Activated T-cell treated with anti-CD3 and anti-CD28 coated beads, Interleukin-2, amount 50 U/mL, for 24 hours (primary cell): ENCODE results near the gene PITPNM3.

Experiments
- DNase-seq: peaks from one replicate; pipeline ENCODE4 v3.0.0-alpha.2; 2020
- H3K27ac Mint-ChIP-seq: 2 replicates; pipeline ENCODE4 v1.8.0; 2020; ENCODE audit warnings: mild to moderate bottlenecking, mixed read lengths
- H3K27me3 Mint-ChIP-seq: 2 replicates; pipeline ENCODE4 v1.8.0; 2020; ENCODE audit warnings: mixed read lengths
- H3K36me3 Mint-ChIP-seq: 2 replicates; pipeline ENCODE4 v1.8.0; 2020; ENCODE audit warnings: low read depth, mixed read lengths
- H3K4me1 Mint-ChIP-seq: 2 replicates; pipeline ENCODE4 v1.8.0; 2020; ENCODE audit warnings: low read depth, mixed read lengths
- H3K4me3 Mint-ChIP-seq: 2 replicates; pipeline ENCODE4 v1.8.0; 2020; ENCODE audit warnings: mild to moderate bottlenecking, moderate library complexity, mixed read lengths
- H3K9me3 Mint-ChIP-seq: 2 replicates; pipeline ENCODE4 v1.8.0; 2020; ENCODE audit warnings: mixed read lengths

Gene PITPNM3

GRCh38 chr17:6457688-6458459, 98.5 kb downstream of the PITPNM3 start:
- Mint-ChIP-seq H3K4me1 (peaks cover 24% of the 10 kb centered on the region), H3K36me3 (no peaks in the 10 kb centered on the region), H3K27me3 (no peaks in the 10 kb centered on the region), H3K9me3 (no peaks in the 10 kb centered on the region), H3K27ac (no peak overlapping the region), H3K4me3 (no peak overlapping the region)
- DNase-seq: no peak

GRCh38 chr17:6456914-6457687, 99.3 kb downstream of the PITPNM3 start:
- H3K4me3 Mint-ChIP-seq: no peak overlapping the region
- no peaks in the 10 kb centered on the region for H3K36me3 Mint-ChIP-seq
- H3K27me3 Mint-ChIP-seq: no peaks in the 10 kb centered on the region
- peaks cover 22% of the 10 kb centered on the region for H3K4me1 Mint-ChIP-seq
- H3K27ac Mint-ChIP-seq: no peak overlapping the region
- no peak for DNase-seq
- H3K9me3 Mint-ChIP-seq: no peaks in the 10 kb centered on the region

GRCh38 chr17:6456321-6456720, 100.0 kb downstream of the PITPNM3 start:
- Mint-ChIP-seq H3K27ac (no peak overlapping the region), H3K36me3 (no peaks in the 10 kb centered on the region), H3K4me3 (no peak overlapping the region), H3K27me3 (no peaks in the 10 kb centered on the region), H3K9me3 (no peaks in the 10 kb centered on the region), H3K4me1 (peaks cover 14% of the 10 kb centered on the region)
- no peak for DNase-seq

DNA sequence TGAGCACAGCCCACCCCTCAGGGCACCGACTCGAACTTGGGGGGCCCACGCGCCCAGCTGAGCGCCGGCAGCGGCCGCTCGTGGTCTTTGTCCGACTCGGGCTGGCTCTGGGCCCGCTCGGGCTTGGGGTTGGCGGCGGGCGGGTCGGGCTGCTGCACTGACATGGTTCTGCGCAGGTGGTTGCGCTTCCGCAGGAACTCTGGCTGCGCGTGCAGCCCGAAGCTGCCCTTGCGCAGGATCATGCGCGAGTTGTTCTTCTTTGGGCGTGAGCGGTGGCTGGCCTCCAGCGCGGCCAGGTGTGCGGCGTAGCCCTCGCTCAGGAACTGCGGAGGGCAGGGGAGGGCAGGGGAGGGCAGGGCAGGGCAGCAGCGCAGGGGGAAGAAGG, 101.0 kb downstream of the PITPNM3 start:
- no peak overlapping the region for H3K27ac Mint-ChIP-seq
- no peak overlapping the region for H3K4me3 Mint-ChIP-seq

DNA sequence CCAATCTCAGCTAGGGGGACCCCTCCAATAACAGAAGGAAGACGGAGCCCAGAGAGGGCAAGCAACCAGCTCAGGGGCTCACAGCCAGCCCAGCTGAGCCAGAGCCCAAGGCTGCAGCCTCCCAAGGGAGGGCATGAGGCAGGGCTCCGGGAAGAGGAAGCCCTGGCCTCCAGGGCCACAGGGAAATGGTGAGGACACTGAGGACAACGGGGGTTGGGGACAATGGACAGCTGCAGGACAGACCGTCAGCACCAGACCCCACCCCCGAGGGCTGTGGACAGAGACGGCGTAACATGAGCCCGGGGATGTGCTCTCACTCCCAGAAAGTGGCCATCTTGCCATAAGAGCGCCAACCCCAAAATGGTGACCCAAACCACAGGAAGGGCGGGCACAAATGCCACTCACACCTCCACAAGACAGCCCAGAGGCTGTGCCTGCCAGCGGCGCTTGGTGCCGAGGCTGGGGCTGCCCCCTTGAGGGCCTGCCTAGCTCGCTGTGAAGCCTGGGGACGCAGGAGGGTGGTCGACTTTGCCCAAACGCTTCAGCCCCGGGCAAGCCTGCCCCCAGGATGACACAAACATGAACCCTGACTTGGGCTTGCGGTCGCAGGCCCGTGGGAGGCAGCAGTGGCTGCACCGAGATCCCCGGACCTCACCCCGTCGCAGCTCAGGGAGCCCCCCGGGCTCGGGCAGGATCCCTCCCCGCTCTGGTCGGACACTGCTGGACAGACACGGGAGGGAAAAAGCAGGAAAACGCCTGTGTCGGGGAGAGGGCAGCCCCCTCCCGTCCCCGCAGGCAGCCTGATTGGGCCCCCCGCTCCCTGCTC, 101.6 kb downstream of the PITPNM3 start:
- Mint-ChIP-seq H3K4me1 (peaks cover 12% of the 10 kb centered on the region), H3K4me3 (no peak overlapping the region), H3K9me3 (no peaks in the 10 kb centered on the region), H3K27ac (no peak overlapping the region), H3K36me3 (no peaks in the 10 kb centered on the region), H3K27me3 (no peaks in the 10 kb centered on the region)
- no peak for DNase-seq

More for the DNA sequence above, 101.0 kb downstream of the PITPNM3 start:
- DNase-seq: peak; percentile 68
- Mint-ChIP-seq H3K4me1 (peaks cover 12% of the 10 kb centered on the region), H3K9me3 (no peaks in the 10 kb centered on the region), H3K27me3 (no peaks in the 10 kb centered on the region), H3K36me3 (no peaks in the 10 kb centered on the region)

DNA sequence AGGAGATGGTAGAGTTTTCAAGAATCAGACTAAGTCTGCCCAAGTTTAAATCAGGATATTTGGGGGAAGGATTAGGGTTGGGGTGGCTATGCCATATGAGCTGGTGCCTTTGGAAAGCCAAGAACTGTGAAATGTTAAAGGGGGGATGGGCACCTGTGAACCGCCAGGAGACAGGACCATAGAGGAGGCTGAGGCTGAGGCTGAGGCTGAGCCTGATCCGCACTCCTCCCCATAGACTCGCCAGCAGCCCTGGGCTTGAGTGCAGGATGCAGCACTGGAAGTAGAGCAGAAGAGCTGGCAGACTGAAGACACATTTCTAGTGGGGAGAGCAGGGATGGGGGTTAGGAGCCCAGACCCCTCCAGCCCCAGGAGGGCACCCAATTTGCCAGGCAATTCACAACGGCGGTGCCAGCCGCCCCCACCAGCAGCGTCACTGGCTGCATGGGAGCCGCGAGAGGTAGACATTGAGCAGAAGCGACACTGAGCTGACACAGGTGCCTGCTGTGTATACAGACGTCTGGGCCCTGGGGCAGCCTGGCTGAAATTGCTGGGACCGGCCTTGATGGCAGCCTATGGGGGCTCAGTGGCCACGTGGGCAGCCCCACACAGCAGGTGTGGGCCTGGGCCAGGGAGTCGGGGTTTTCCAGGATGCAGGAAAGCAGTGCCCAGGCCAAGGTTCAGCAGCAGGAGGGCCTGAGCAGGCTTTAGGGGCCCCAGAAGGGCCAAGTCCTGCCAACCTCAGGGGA, 102.9 kb downstream of the PITPNM3 start:
- DNase-seq: no peak
- Mint-ChIP-seq H3K9me3 (no peaks in the 10 kb centered on the region), H3K27ac (no peak overlapping the region), H3K4me1 (peaks cover 12% of the 10 kb centered on the region), H3K4me3 (no peak overlapping the region), H3K36me3 (no peaks in the 10 kb centered on the region), H3K27me3 (no peaks in the 10 kb centered on the region)

DNA sequence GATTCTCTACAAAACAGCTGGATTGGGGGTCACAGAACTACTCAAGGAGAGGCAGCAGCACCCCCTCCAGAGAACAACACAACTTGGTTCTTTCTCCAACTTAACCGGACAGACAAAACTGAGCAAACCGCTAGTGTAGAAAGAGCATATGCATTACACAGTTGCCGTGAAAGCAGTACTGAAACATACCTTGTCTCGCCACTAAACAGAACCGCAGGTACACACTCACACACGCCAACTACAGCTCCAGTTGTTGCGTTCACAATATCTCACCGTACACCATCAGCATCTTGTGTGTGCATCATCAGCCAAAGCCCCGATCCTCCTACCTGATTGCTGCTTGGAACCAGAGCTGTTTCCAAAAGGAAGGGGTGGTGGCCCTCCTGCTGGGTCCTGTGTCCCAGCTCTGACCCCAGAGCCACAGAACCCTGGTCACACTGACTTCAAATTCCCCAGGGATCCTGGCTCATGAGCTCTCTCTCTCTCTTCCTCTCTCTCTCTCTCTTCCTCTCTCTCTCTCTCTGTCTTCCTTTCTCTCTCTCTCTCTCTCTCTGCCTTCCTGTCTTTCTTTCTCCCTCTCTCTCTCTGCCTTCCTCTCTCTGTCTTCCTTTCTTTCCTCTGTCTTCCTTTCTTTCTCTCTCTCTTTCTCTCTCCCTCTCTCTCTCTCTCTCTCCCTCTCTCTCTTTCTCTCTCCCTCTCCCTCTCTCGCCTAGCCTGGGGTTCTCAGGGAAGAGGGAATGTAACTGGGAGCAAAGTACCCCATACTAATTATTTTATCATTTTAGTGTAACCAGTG, 103.7 kb downstream of the PITPNM3 start:
- no peak overlapping the region for H3K27ac Mint-ChIP-seq
- H3K36me3 Mint-ChIP-seq: no peaks in the 10 kb centered on the region
- no peaks in the 10 kb centered on the region for H3K27me3 Mint-ChIP-seq
- no peak overlapping the region for H3K4me3 Mint-ChIP-seq
- peaks cover 12% of the 10 kb centered on the region for H3K4me1 Mint-ChIP-seq
- no peaks in the 10 kb centered on the region for H3K9me3 Mint-ChIP-seq
- no peak for DNase-seq

DNA sequence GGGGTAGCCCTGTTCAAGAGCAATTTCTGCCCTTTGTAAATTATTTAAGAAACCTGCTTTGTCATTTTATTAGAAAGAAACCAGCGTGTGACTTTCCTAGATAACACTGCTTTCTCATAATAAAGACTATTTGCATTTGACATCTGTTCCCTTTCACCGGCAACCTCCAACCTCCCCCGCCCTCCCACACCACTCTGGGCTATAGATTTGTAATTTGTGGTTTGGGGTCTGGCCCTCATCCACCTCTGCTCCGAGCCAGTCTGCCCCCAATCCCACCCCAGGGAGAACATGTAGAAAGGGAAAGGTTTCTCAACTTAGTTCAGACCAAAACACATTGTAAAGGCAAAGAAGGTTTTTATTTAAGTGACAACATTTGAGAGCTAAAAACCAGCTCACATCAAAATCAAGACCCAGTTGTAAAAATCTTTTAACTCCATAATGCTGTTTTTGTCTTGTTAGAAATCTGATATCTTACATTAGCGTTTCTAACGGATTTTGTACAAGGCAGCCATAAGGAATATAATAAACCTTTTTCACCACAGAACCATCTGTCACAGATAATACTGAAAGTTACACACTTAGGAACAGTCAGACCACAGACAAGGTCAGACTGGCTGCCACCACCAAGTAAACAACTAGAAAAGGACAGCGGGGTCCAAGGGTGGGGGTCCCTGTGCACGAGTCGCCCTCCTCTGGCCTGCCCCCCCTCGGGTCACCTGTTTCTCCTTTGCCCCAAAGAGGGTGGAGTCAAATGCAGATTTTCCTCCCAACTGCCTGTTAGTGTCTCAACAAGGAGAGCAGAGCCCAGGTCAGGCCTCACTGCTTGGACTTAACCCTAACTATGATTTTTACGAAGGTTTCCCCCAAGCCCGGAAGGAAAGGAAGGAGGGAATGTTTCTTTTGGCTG, 105.2 kb downstream of the PITPNM3 start:
- no peaks in the 10 kb centered on the region for H3K27me3 Mint-ChIP-seq
- H3K4me3 Mint-ChIP-seq: no peak overlapping the region
- H3K36me3 Mint-ChIP-seq: no peaks in the 10 kb centered on the region
- H3K9me3 Mint-ChIP-seq: no peaks in the 10 kb centered on the region
- no peak for DNase-seq
- H3K4me1 Mint-ChIP-seq: peaks cover 6% of the 10 kb centered on the region
- H3K27ac Mint-ChIP-seq: no peak overlapping the region

- DNase-seq: no peak
- Mint-ChIP-seq H3K27me3 (peaks cover 2% of the 10 kb centered on the region), H3K4me3 (no peak overlapping the region), H3K36me3 (no peaks in the 10 kb centered on the region), H3K9me3 (no peaks in the 10 kb centered on the region), H3K4me1 (peaks cover 7% of the 10 kb centered on the region), H3K27ac (no peak overlapping the region)
Observed at GRCh38 chr17:6449307-6449706, 107.0 kb downstream of the PITPNM3 start.

DNA sequence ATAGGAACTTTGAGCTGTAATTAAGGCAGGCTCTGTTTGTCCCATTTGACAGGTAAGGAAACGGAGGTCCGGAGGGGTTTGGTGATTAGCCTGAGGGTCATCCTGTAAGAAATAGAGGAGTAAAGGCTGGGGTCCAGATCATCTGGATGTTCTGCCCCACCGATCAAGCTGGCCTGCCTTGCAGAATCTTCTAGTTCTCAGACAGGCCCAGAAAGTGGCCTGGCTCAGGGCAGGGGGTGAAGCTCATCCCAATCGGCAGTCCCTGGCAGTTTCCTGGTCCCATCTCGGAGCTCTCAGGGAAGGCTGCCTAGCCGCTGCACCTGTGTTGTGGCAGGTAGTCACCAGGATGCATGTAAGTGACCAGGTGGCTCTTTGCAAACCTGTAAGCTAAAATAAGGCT, 107.9 kb downstream of the PITPNM3 start:
- Mint-ChIP-seq H3K4me3 (no peak overlapping the region), H3K36me3 (no peaks in the 10 kb centered on the region), H3K4me1 (peaks cover 12% of the 10 kb centered on the region), H3K27me3 (peaks cover 4% of the 10 kb centered on the region), H3K9me3 (no peaks in the 10 kb centered on the region), H3K27ac (no peak overlapping the region)
- no peak for DNase-seq

DNA sequence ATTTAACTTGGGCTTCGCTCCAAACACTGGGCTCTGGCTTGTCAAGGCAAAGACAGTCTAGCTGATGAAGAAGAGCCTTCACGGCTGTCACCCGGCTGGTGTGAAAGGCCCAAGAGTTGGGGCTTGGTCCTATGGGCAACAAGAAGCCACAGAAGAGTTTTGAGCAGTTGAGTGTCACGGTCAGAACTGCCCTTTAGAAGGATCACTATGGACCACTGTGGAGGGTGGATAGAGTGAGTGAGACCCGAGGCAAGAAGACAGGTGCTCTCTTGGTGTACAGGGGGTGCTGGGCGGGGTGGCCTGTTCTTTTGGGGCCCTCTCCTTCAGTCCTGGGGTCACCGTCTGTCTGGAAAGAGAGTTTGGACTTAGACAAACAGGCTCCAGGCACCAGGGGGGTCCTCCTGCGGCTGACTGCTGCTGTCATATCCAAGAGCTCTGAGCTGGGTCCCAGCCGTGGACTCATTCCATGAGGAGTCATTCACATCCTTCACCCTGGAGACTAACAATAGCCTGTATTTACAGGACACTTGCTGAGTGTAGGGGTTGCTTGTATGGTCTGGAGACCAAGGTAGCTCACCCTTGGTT, 109.7 kb downstream of the PITPNM3 start:
- H3K36me3 Mint-ChIP-seq: no peaks in the 10 kb centered on the region
- no peak for DNase-seq
- no peaks in the 10 kb centered on the region for H3K9me3 Mint-ChIP-seq
- peaks cover 4% of the 10 kb centered on the region for H3K27me3 Mint-ChIP-seq
- H3K27ac Mint-ChIP-seq: no peak overlapping the region
- no peak overlapping the region for H3K4me3 Mint-ChIP-seq
- peaks cover 16% of the 10 kb centered on the region for H3K4me1 Mint-ChIP-seq

- peaks cover 13% of the 10 kb centered on the region for H3K4me1 Mint-ChIP-seq
- peak overlapping the region; percentile 83 for H3K4me3 Mint-ChIP-seq
- no peaks in the 10 kb centered on the region for H3K36me3 Mint-ChIP-seq
- no peak for DNase-seq
- peak overlapping the region; percentile 91 for H3K27ac Mint-ChIP-seq
- H3K9me3 Mint-ChIP-seq: no peaks in the 10 kb centered on the region
- peaks cover 8% of the 10 kb centered on the region for H3K27me3 Mint-ChIP-seq
Observed at GRCh38 chr17:6444571-6445335, 111.6 kb downstream of the PITPNM3 start.
